Activated naive CD8-positive, alpha-beta T cell (primary cell): Measurements from ENCODE around the gene DEFB132.
A peak's percentile ranks its signal among the peaks of the same experiment; 100 is the strongest.

ENCODE experiments used
- H3K27ac Mint-ChIP-seq: one replicate; pipeline ENCODE4 v1.8.0; 2021; ENCODE audit warnings: mixed read lengths
- H3K27me3 Mint-ChIP-seq: one replicate; pipeline ENCODE4 v1.8.0; 2021; ENCODE audit warnings: mixed read lengths
- H3K36me3 Mint-ChIP-seq: one replicate; pipeline ENCODE4 v1.8.0; 2021; ENCODE audit warnings: mixed read lengths
- H3K4me1 Mint-ChIP-seq: one replicate; pipeline ENCODE4 v1.8.0; 2021; ENCODE audit warnings: low read depth, mixed read lengths
- H3K4me3 Mint-ChIP-seq: one replicate; pipeline ENCODE4 v1.8.0; 2021; ENCODE audit warnings: mild to moderate bottlenecking, mixed read lengths
- H3K9me3 Mint-ChIP-seq: one replicate; pipeline ENCODE4 v1.8.0; 2021; ENCODE audit warnings: low read depth, mixed read lengths

The DEFB132 gene

DNA sequence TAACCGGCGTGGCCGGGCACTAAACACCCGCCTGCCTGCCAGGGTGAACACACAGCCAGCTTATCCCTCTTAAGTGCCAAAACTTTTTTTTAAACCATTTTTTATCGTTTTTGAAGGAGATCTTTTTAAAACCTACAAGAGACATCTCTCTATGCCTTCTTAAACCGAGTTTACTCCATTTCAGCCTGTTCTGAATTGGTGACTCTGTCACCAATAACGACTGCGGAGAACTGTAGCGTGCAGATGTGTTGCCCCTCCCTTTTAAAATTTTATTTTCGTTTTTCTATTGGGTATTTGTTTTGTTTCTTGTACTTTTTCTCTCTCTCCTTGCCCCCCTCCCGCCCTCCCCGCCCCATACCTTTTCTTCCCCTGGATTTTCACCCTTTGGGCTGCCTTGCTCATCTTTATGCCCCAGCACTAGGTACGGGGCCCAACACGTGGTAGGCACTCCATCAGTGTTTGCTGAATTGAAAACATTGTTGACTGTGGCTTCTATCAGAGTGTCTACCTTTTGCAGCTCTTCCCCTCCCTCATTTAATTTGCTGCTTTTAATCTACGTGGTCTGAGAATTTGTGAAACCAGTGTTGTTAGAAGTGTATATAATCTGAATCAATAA, 41.4 kb downstream of the DEFB132 start:
- peaks cover 6% of the 10 kb centered on the region for H3K36me3 Mint-ChIP-seq

DNA sequence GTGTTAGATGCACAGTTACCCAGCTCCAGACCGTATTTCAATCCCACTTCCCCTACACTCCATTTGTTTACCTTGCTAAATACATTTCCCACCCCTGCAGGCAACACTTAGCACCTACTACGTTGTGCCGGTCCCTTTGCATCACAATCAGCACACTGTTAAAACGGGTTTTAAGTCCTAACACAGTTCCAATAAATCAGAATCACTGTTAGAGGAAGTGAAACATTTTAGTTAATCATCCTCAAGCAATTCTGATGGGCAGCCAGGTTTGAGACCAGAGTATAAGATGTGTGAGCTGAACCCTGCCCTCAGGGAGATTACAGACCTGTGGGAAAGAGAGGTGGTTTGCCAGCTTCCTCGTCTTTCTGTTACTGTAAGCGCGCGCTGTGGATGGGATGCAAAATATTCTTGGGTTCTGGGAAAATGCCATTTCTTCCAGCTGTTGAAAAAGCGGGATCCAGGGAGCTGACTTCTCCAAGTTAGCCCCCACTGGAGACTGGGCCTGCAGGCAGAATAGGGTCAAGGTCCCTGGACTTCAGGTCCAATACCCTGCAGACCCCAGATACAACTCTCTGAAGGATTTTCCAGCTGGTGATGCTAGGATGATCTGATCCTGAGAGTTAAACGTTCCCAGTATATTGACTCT, 42.9 kb downstream of the DEFB132 start:
- no peaks in the 10 kb centered on the region for H3K27me3 Mint-ChIP-seq
- H3K4me1 Mint-ChIP-seq, result peaks cover 37% of the 10 kb centered on the region
- H3K9me3 Mint-ChIP-seq, result no peaks in the 10 kb centered on the region
- H3K36me3 Mint-ChIP-seq, result peaks cover 6% of the 10 kb centered on the region
- H3K27ac Mint-ChIP-seq, result peak overlapping the region; percentile 86
- H3K4me3 Mint-ChIP-seq, result peak overlapping the region; percentile 100

More for the DNA sequence above, 41.4 kb downstream of the DEFB132 start:
- H3K27me3 Mint-ChIP-seq, result no peaks in the 10 kb centered on the region
- no peaks in the 10 kb centered on the region for H3K9me3 Mint-ChIP-seq
- peak overlapping the region; percentile 99 for H3K27ac Mint-ChIP-seq
- H3K4me1 Mint-ChIP-seq, result peaks cover 37% of the 10 kb centered on the region
- peak overlapping the region; percentile 100 for H3K4me3 Mint-ChIP-seq

DNA sequence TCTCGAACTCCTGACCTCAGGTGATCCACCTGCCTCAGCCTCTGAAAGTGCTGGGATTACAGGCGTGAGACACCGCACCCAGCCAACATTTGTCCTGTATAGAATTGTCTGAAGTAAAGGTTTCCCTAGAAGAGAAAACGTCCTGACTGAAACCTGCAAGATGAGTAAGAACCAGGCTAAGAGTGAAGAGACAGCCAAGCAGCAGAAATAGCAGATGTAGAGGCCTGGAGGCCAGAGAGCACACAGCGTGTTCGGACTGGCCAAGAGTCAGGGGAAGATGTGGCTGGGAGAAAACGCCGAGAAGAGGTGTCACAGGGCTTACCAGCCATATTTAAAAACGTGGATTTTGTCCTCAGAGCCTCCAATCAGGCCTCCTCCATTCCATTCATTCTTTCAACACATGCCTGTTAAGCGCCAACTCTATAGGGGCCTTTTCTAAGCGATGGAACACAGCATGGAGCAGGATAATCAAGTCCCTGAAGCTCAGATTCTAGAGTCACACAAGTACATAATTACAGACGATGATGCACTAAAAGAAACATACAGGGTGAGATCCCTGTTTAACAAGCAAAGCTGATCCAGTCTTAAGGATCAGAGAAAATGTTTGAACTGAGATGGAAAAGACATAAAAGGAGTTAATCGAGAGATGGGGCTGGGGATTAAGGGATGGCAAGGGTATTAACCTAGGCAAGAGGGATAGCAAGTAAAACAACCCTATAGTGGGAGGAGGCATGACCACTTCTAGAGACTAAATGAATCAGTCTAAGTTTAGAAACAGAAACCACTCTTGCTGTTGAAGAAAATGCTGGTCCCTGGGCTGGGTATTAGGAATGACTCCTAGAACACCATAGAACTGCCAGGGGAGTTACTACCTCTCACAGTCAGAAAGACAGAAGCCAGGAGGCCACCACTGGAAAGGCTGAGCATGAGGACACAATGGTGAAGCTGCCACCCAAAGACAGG, 44.6 kb downstream of the DEFB132 start:
- Mint-ChIP-seq H3K36me3 (peaks cover 6% of the 10 kb centered on the region), H3K4me3 (peak overlapping the region; percentile 14), H3K27me3 (no peaks in the 10 kb centered on the region), H3K9me3 (no peaks in the 10 kb centered on the region), H3K4me1 (peaks cover 28% of the 10 kb centered on the region), H3K27ac (peak overlapping the region; percentile 55)

DNA sequence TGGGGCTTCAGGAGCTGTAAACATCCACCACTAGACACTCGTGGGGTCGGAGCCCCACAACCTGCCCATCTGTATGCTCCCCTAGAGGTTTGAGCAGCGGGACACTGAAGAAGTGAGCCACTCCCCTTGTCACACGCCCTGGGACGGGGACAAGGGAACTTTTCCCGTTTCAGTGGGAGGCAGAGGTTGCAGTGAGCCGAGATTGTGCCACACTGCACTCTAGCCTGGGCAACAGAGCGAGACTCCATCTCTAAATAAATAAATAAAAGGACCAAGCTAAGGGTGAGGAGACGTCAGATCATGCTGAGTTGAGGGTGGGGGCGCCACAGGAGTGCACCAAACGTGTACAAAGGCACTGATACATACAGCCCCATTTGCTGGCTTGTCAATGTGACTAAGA, 48.2 kb downstream of the DEFB132 start:
- no peaks in the 10 kb centered on the region for H3K36me3 Mint-ChIP-seq

DNA sequence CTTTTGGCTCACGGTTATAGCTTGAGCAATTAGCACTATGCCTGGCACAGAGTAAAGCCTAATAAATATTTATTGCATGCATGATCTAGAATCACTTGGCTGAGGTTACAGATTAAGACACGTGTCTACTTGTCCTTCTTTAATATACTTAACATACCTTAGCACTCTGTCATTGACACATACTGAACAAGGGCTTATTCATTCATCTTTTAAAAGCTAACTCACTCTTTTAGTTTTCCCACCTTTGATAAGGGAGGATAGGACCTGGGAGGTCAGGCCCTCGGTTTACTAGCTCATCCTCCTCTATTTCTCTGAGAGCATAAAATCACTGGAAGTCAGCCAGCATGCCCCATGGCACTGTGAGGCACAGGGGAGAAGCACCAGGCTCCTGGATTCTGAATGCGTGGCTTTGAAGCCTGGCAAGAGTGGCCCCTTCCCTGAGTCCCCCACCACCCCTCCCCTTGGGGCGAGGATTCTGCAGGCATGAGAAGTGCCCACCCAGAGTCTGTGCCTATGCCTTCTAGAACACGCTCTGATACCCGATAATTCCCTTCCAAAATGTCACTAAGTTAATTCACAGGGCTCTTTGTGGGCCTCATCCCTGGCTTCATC, 51.0 kb downstream of the DEFB132 start:
- Mint-ChIP-seq H3K36me3 (no peaks in the 10 kb centered on the region), H3K9me3 (no peaks in the 10 kb centered on the region), H3K4me3 (no peak overlapping the region), H3K27ac (no peak overlapping the region), H3K4me1 (peaks cover 15% of the 10 kb centered on the region), H3K27me3 (no peaks in the 10 kb centered on the region)

More for the DNA sequence above, 48.2 kb downstream of the DEFB132 start:
- H3K27me3 Mint-ChIP-seq, result no peaks in the 10 kb centered on the region
- peaks cover 26% of the 10 kb centered on the region for H3K4me1 Mint-ChIP-seq
- no peak overlapping the region for H3K27ac Mint-ChIP-seq
- no peak overlapping the region for H3K4me3 Mint-ChIP-seq
- no peaks in the 10 kb centered on the region for H3K9me3 Mint-ChIP-seq

DNA sequence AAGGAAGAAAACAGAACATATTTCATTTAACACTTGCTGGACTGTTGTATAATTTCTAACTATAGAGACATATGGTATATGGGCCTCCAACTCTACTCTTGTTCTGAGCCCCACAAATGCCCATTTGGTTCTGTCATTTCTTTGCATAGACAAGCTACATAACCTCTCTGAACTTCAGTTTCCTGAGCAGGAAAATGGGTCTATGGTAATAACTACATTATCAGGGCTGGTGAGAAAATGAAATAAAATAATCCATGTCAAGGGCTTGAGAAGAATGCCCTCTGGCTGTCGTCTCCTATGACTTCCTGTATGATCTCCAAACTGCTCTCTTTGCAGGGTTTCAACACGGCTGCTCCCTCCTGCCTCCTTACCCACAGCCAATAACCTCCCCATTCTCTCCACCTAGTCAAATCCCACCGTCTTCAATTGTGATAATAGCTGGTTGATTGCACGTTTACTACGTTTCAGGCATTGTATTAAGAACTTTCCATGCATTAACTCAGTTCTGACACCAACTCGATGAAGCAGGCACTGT, 51.8 kb downstream of the DEFB132 start:
- H3K27me3 Mint-ChIP-seq, result no peaks in the 10 kb centered on the region
- peaks cover 15% of the 10 kb centered on the region for H3K4me1 Mint-ChIP-seq
- peak overlapping the region; percentile 59 for H3K4me3 Mint-ChIP-seq
- no peaks in the 10 kb centered on the region for H3K36me3 Mint-ChIP-seq
- H3K9me3 Mint-ChIP-seq, result no peaks in the 10 kb centered on the region
- no peak overlapping the region for H3K27ac Mint-ChIP-seq

DNA sequence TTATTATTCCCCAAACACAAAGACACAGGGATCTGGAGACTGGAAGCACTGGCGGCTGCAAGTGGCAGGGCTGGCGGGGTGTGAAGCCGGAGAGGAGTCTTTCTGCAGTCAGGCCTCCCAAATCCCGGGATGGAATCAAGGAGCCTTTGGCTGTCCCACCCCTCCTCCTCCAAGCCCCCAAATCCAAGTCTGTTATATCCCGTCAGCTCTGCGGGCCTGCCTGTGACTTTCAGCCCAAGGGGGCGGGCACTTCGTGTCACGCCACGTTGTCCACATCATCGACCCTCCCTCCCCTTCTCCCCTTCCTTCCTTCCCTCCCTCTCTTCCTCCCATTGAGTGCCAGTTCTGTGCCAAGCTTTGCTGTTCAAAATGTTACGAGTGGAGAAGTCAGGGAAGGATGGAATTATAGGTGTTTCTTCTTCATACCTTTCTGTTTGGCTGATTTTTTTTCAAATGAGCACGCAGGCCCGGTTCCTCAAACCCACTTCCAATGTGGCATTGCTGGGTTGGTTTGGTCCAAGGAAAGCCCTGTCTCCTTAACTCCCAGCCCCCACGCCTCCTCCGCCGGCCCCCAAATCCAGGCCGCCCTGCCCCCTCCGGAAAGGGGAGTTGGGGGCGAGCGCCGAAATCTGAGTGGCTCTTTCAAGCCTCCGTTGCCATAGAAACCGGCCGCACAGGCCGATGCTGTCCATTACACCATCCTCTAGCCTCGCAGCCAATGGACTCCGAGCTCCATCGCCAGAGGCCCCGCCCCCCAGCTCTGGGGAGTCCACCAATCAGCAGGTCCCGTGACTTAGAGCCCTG, 52.5 kb downstream of the DEFB132 start:
- Mint-ChIP-seq H3K27me3 (no peaks in the 10 kb centered on the region), H3K36me3 (no peaks in the 10 kb centered on the region), H3K4me1 (peaks cover 15% of the 10 kb centered on the region), H3K4me3 (peak overlapping the region; percentile 86), H3K9me3 (no peaks in the 10 kb centered on the region), H3K27ac (peak overlapping the region; percentile 64)

DNA sequence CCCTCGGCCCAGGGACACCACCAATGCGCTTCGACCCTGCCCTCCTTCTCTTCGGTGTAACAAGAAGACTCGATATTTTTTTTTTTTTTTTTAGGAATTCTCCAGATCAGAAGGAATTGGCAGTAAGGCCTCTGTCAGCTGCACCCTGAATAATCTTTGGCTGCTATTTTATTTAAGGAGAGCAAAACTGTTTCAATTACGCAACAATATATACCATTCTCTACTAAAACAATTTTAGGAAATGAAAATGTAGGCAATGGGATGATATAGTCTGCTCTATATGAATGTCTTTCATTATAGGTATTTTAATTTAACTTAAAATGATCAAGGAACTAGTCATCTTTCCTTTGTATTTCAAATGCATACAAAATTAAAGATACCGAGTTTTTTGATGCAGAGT, 53.1 kb downstream of the DEFB132 start:
- H3K27ac Mint-ChIP-seq, result no peak overlapping the region
- H3K4me3 Mint-ChIP-seq, result peak overlapping the region; percentile 86
- H3K9me3 Mint-ChIP-seq, result no peaks in the 10 kb centered on the region
- no peaks in the 10 kb centered on the region for H3K36me3 Mint-ChIP-seq
- H3K4me1 Mint-ChIP-seq, result peaks cover 15% of the 10 kb centered on the region
- H3K27me3 Mint-ChIP-seq, result no peaks in the 10 kb centered on the region
